ENCODE results near the gene PCDHAC2. TPM values are rescaled to one million over a fixed set of nuclear protein-coding genes. Genes with fewer than 3 reads are reported as not detected.
A peak's percentile ranks its signal among the peaks of the same experiment; 100 is the strongest.

The PCDHAC2 gene
- total RNA-seq, 1 donor from 2014 or later = 2.3 TPM

DNA sequence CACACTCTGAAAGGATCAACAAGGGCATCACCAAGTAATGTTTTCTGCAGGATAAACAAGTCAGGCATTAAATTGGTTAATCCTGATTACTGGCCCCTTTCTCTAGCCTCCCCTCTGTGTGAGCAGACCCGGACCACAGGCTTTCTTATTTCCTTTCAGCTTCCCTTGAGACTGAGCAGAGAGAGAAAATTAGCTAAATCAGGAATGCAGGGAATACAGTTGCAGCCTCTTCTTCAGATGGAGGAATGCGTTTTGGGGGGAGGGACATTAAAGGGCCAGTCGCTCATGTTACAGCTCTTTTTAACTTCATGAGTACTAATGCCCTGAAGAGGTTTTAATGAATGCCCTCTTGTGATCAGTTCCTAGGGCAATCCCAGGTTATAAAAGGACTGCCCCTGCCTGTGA, 19.8 kb downstream of the PCDHAC2 start:
- H3K4me1 Mint-ChIP-seq (ENCODE audit: unreplicated experiment) = peaks cover 19% of the 10 kb centered on the region
- peaks cover 2% of the 10 kb centered on the region for H3K36me3 Mint-ChIP-seq (ENCODE audit: unreplicated experiment)
- no peaks in the 10 kb centered on the region for H3K27me3 Mint-ChIP-seq (ENCODE audit: unreplicated experiment)
- DNase-seq (ENCODE audit: extremely low spot score, unreplicated experiment) = no peak
- TF ChIP-seq, protein P1, sequence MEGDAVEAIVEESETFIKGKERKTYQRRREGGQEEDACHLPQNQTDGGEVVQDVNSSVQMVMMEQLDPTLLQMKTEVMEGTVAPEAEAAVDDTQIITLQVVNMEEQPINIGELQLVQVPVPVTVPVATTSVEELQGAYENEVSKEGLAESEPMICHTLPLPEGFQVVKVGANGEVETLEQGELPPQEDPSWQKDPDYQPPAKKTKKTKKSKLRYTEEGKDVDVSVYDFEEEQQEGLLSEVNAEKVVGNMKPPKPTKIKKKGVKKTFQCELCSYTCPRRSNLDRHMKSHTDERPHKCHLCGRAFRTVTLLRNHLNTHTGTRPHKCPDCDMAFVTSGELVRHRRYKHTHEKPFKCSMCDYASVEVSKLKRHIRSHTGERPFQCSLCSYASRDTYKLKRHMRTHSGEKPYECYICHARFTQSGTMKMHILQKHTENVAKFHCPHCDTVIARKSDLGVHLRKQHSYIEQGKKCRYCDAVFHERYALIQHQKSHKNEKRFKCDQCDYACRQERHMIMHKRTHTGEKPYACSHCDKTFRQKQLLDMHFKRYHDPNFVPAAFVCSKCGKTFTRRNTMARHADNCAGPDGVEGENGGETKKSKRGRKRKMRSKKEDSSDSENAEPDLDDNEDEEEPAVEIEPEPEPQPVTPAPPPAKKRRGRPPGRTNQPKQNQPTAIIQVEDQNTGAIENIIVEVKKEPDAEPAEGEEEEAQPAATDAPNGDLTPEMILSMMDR (IDR thresholded peaks at IDR 0.05) = no peak
- H3K27ac Mint-ChIP-seq (ENCODE audit: unreplicated experiment) = peak overlapping the region; percentile 62
- no peaks in the 10 kb centered on the region for H3K9me3 Mint-ChIP-seq (ENCODE audit: unreplicated experiment)
- no peak overlapping the region for H3K4me3 Mint-ChIP-seq (ENCODE audit: unreplicated experiment)

DNA sequence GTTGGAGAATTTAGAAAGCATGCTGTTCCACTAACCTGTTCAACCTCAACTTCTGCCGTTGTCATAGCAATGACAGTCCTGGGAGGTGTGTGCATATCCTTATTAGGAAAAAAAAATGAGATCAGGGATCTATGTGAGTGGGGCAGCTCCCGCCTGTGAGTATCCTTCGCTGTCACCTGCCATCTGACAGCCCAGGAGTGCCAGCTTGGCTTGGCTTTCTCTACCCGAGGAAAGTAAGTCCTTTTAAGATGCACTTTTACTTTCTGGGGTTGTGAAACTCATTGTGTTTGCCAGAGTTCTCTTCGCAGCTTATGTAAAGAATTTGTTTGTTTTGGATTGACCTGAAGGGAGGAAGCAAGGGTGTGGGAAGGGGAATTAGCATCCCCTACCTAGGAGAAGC, 21.8 kb downstream of the PCDHAC2 start:
- Mint-ChIP-seq H3K4me1 (ENCODE audit: unreplicated experiment) (peaks cover 22% of the 10 kb centered on the region), H3K9me3 (ENCODE audit: unreplicated experiment) (no peaks in the 10 kb centered on the region), H3K27me3 (ENCODE audit: unreplicated experiment) (no peaks in the 10 kb centered on the region), H3K4me3 (ENCODE audit: unreplicated experiment) (no peak overlapping the region), H3K36me3 (ENCODE audit: unreplicated experiment) (no peaks in the 10 kb centered on the region), H3K27ac (ENCODE audit: unreplicated experiment) (no peak overlapping the region)
- TF ChIP-seq, protein P1 (IDR thresholded peaks at IDR 0.05) = no peak
- DNase-seq (ENCODE audit: extremely low spot score, unreplicated experiment) = no peak

DNA sequence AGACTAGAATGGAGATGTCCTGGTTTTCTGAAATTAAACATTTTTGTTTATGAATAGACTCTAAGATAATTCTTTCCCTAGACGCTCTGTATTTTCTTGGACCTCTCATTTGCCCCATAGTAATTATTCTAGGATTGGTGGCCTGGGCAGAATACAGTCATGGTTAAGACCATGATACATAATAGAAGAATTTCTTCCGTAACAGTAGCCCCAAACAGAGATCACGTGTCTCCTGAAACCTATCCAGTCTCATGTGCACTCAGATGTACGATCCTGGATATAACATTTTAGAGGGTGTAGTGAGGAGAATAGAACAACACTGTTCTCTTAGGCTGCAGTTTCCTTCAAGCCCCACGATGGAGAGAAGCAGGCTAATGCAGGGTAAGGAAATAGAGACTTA, 22.3 kb downstream of the PCDHAC2 start:
- TF ChIP-seq, protein P1 (IDR thresholded peaks at IDR 0.05) = no peak
- H3K4me3 Mint-ChIP-seq (ENCODE audit: unreplicated experiment) = no peak overlapping the region
- no peaks in the 10 kb centered on the region for H3K9me3 Mint-ChIP-seq (ENCODE audit: unreplicated experiment)
- no peak for DNase-seq (ENCODE audit: extremely low spot score, unreplicated experiment)
- peaks cover 22% of the 10 kb centered on the region for H3K4me1 Mint-ChIP-seq (ENCODE audit: unreplicated experiment)
- no peaks in the 10 kb centered on the region for H3K36me3 Mint-ChIP-seq (ENCODE audit: unreplicated experiment)
- H3K27ac Mint-ChIP-seq (ENCODE audit: unreplicated experiment) = no peak overlapping the region
- H3K27me3 Mint-ChIP-seq (ENCODE audit: unreplicated experiment) = no peaks in the 10 kb centered on the region

DNA sequence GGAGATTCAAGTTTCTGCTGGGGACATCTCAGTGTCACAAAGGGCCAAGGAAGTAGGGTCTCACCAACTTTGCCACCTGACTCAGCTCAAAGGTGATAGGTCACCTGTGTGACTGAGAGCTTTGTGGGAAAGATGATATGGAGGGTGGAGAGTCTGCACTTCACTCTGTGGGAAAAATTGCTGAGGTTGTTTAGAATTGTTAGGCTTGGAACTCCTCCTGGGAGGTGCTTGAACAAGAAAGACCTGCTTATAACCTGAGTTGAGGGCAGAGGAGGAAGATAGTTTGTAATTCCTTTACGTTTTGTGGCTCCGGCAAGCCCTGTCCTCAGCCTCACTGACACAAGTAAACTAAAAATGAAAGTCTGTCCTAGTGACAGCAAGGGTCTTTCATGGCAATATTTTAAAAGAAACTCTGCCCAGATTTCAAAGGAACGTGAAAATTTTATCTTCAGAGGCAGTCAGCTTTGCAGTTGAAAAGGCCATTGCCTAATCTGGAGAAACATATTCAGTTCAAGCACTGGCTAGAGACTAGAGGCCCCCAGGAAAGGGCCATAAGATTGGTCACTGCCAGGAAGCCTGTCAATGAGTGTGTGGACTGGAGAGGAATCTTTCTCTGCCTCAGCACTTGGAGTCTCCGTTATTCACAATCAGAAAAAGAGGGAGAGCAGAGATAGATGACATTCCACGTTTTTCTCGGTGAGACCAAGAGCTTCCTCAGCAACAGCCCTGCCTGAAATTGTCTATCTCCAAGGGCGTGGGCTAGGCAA, 23.2 kb downstream of the PCDHAC2 start:
- H3K27me3 Mint-ChIP-seq (ENCODE audit: unreplicated experiment) = no peaks in the 10 kb centered on the region
- H3K4me1 Mint-ChIP-seq (ENCODE audit: unreplicated experiment) = peaks cover 22% of the 10 kb centered on the region

DNA sequence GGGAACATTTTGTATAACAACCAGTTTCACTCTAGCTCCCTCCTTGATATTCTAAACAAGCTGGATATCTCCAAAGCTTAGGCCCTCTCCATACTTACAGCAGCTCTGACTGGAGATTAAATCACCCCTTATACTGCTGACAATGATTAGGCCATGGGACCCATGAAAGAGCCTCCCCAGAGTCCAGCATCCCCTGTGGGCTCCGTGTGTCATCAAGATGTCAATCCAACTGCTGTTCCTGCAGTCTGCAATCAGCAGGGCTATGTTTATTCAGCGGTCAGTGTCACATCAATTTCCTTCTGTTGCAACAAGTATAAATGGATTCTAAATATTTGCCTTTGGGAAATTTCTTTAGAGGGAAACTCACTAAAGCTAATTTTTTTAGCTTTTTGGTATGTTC, 26.6 kb downstream of the PCDHAC2 start:
- TF ChIP-seq, protein P1 (IDR thresholded peaks at IDR 0.05) = no peak
- Mint-ChIP-seq H3K27ac (ENCODE audit: unreplicated experiment) (no peak overlapping the region), H3K9me3 (ENCODE audit: unreplicated experiment) (no peaks in the 10 kb centered on the region), H3K27me3 (ENCODE audit: unreplicated experiment) (no peaks in the 10 kb centered on the region), H3K36me3 (ENCODE audit: unreplicated experiment) (no peaks in the 10 kb centered on the region), H3K4me1 (ENCODE audit: unreplicated experiment) (peaks cover 12% of the 10 kb centered on the region), H3K4me3 (ENCODE audit: unreplicated experiment) (no peak overlapping the region)
- no peak for DNase-seq (ENCODE audit: extremely low spot score, unreplicated experiment)

More for the DNA sequence above, 23.2 kb downstream of the PCDHAC2 start:
- no peaks in the 10 kb centered on the region for H3K9me3 Mint-ChIP-seq (ENCODE audit: unreplicated experiment)
- H3K4me3 Mint-ChIP-seq (ENCODE audit: unreplicated experiment) = no peak overlapping the region
- no peaks in the 10 kb centered on the region for H3K36me3 Mint-ChIP-seq (ENCODE audit: unreplicated experiment)
- DNase-seq (ENCODE audit: extremely low spot score, unreplicated experiment) = no peak
- TF ChIP-seq, protein P1 (IDR thresholded peaks at IDR 0.05) = no peak
- no peak overlapping the region for H3K27ac Mint-ChIP-seq (ENCODE audit: unreplicated experiment)
